ENCODE results near the gene B3GALT2. TPM values are rescaled to one million over a fixed set of nuclear protein-coding genes. Genes with fewer than 3 reads are reported as not detected.
"Not testable (repeated sequence)": the region's sequence is repeated elsewhere in the genome, so short reads cannot be mapped to it uniquely, and the experiment has no call there.

The B3GALT2 gene, protein sequence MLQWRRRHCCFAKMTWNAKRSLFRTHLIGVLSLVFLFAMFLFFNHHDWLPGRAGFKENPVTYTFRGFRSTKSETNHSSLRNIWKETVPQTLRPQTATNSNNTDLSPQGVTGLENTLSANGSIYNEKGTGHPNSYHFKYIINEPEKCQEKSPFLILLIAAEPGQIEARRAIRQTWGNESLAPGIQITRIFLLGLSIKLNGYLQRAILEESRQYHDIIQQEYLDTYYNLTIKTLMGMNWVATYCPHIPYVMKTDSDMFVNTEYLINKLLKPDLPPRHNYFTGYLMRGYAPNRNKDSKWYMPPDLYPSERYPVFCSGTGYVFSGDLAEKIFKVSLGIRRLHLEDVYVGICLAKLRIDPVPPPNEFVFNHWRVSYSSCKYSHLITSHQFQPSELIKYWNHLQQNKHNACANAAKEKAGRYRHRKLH
- total RNA-seq = not detected

- peaks cover 0 to 7% of the 10 kb centered on the region in 2 donors for H3K36me3 Mint-ChIP-seq
- peaks cover 0 to 4% of the 10 kb centered on the region in 2 donors for H3K9me3 Mint-ChIP-seq
- ATAC-seq (peak in 1 of 2 donors; percentile 36), DNase-seq (ENCODE audit: low spot score in 2 of 2) (no peak)
- peak within 1 kb of the TSS in 1 of 2 donors; percentile 6 for H3K27ac Mint-ChIP-seq
Observed at GRCh38 chr1:193185901-193186731, at the start of gene B3GALT2. Gene B3GALT2, minus strand, starts transcription at chr1:193186613. Its CDS starts 5,051 bp downstream, at chr1:193181562.

DNA sequence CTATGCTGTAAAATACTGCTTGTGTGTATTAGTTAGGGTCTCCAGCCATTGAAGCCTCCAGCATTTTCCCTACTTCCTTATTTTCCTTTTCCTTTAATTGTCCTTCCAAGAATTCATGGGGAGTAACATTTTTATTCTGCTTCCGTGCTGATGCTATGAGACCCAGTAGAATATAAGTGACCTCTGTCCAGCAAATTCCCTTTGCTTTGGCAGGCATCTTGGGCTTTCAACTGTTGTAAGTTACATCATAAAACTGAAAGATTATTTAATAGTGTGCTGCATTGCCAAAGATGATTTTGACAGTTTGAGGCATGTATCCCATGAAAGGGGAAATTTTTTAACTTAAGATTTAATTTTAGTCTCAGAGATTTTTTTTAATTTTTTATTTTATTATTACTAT lies 48.1 kb upstream of the B3GALT2 start:
- no peak overlapping the region for H3K27ac Mint-ChIP-seq

DNA sequence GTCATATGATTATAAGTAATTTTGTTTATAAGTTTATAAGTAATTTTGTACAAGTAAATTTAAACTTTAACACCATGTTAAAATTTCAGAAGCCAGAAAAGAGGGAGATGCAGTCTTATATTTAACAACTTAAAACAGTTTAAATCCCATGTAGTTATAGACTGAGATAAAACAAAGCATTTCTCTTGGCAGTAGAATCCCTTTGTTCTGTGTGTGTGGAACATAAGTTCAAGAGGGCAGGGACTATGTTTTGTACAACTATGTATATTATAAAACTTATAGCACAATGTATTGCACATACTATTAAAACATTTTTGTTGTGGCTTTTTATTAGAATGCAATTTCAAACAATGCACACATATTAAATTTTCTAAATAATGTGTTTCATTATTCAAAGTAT lies 44.7 kb upstream of the B3GALT2 start:
- not testable (repeated sequence) for DNase-seq (ENCODE audit: low spot score in 2 of 2); H3K9me3 Mint-ChIP-seq; H3K27ac Mint-ChIP-seq; ATAC-seq
- H3K36me3 Mint-ChIP-seq = peaks cover 0 to 11% of the 10 kb centered on the region in 2 donors

More for the DNA sequence above, 48.1 kb upstream of the B3GALT2 start:
- peaks cover 6 to 13% of the 10 kb centered on the region in 2 donors for H3K36me3 Mint-ChIP-seq
- DNase-seq (ENCODE audit: low spot score in 2 of 2) (no peak), ATAC-seq (no peak)
- no peaks in the 10 kb centered on the region for H3K9me3 Mint-ChIP-seq

- DNase-seq (ENCODE audit: low spot score in 2 of 2) = no peak
- H3K36me3 Mint-ChIP-seq = peaks cover 0 to 24% of the 10 kb centered on the region in 2 donors
- ATAC-seq = no peak
- no peak overlapping the region for H3K27ac Mint-ChIP-seq
- H3K9me3 Mint-ChIP-seq = no peaks in the 10 kb centered on the region
Observed at GRCh38 chr1:193229136-193229535, 42.7 kb upstream of the B3GALT2 start.

- H3K27ac Mint-ChIP-seq = no peak overlapping the region
- DNase-seq (ENCODE audit: low spot score in 2 of 2) (no peak), ATAC-seq (no peak)
- H3K36me3 Mint-ChIP-seq = peaks cover 10 to 38% of the 10 kb centered on the region in 2 donors
- peaks cover 0 to 4% of the 10 kb centered on the region in 2 donors for H3K9me3 Mint-ChIP-seq
Observed at GRCh38 chr1:193222056-193222615, 35.7 kb upstream of the B3GALT2 start.

DNA sequence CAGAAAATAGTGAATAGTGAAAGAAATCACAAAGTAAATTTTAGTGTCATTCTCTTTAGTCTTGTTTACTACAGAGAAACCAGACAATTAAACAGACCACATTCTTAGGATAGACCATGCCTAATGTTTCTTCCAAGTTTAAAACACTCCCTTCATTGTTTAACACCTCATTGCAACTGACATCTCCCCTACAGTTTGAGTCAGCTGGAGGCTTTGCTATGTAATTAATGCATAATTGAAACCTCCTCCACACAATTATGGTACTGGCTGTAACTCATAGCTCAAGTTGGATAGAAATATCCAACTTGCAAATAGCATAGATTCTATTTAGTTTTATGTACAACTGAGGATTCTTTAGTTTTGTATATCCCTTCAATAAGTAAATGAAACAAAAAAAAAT lies 35.2 kb upstream of the B3GALT2 start:
- ATAC-seq (no peak), DNase-seq (ENCODE audit: low spot score in 2 of 2) (no peak)
- peaks cover 0 to 4% of the 10 kb centered on the region in 2 donors for H3K9me3 Mint-ChIP-seq
- H3K36me3 Mint-ChIP-seq = peaks cover 10 to 33% of the 10 kb centered on the region in 2 donors
- peak overlapping the region in 1 of 2 donors; percentile 62 for H3K27ac Mint-ChIP-seq

- ATAC-seq (no peak), DNase-seq (ENCODE audit: low spot score in 2 of 2) (no peak)
- Mint-ChIP-seq H3K36me3 (peaks cover 20 to 28% of the 10 kb centered on the region in 2 donors), H3K9me3 (peaks cover 0 to 4% of the 10 kb centered on the region in 2 donors), H3K27ac (no peak overlapping the region)
Observed at GRCh38 chr1:193219391-193219790, 33.0 kb upstream of the B3GALT2 start.

DNA sequence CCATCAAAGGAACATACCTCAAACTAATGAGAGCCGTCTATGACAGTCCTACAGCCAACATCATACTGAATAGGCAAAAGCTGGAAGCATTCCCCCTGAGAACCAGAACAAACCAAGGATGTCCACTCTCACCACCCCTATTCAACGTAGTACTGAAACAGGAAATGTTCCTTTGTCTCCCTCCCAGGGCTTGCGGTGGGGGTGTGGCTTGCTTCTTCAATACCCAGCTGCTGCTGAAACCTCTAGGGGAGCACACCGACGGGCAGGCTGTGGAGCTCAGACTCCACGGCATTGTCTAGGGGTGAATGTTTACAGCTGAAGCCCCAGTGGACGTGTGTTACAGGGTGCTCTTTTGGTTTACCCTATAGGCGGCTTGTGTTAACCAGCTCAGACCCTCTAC lies 30.5 kb upstream of the B3GALT2 start:
- no peak for ATAC-seq
- no peak for DNase-seq (ENCODE audit: low spot score in 2 of 2)
- Mint-ChIP-seq H3K36me3 (peaks cover 26 to 45% of the 10 kb centered on the region in 2 donors), H3K27ac (no peak overlapping the region), H3K9me3 (peaks cover 0 to 4% of the 10 kb centered on the region in 2 donors)

GRCh38 chr1:193213998-193214397 lies 27.6 kb upstream of the B3GALT2 start:
- DNase-seq (ENCODE audit: low spot score in 2 of 2) (no peak), ATAC-seq (no peak)
- no peaks in the 10 kb centered on the region for H3K9me3 Mint-ChIP-seq
- H3K27ac Mint-ChIP-seq = peak overlapping the region in 1 of 2 donors; percentile 36
- H3K36me3 Mint-ChIP-seq = peaks cover 33 to 53% of the 10 kb centered on the region in 2 donors

DNA sequence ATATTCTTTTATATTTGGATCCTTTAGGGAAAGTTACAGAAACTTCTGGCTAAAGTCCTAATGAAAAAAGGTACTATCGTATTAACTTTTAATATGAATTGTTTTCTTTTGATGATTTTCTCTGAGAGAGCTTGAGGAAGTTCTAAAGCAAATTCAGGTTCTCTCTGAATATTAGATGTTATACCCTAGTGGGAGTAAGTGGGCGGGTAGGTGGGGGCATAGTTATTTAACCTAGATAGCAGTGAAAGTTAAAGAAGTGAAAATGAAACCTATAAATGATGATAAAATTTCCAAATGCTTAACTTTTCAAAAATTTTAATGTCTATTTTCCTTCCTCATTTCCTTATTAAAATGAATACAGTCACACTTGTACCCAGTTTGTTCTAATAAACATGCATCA lies 26.2 kb upstream of the B3GALT2 start:
- Mint-ChIP-seq H3K9me3 (no peaks in the 10 kb centered on the region), H3K27ac (no peak overlapping the region), H3K36me3 (peaks cover 29 to 54% of the 10 kb centered on the region in 2 donors)
- DNase-seq (ENCODE audit: low spot score in 2 of 2) (no peak), ATAC-seq (no peak)

GRCh38 chr1:193211539-193211938 lies 25.1 kb upstream of the B3GALT2 start:
- ATAC-seq = peak; percentile 41 to 72
- peaks cover 40 to 61% of the 10 kb centered on the region in 2 donors for H3K36me3 Mint-ChIP-seq
- H3K27ac Mint-ChIP-seq = no peak overlapping the region
- peaks cover 0 to 4% of the 10 kb centered on the region in 2 donors for H3K9me3 Mint-ChIP-seq
- DNase-seq (ENCODE audit: low spot score in 2 of 2) = no peak

DNA sequence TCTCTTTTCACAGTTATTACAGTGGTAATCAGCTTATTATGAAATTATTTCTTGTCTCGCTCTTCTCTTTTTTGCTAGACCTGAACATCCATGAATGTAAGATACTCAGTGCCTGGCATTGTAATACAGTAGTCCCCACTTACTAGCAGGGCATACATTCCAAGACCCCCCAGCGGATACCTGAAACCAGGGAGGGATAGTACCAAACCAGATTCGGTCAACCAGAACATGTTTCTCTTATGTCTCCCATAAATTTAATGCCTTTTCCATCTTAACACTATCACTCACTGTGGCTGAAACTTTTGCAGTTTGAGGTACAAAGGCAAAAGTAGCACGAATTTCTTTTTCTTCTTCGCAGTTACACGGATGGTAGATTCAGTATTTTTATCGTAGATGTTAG lies 24.6 kb upstream of the B3GALT2 start:
- no peak for DNase-seq (ENCODE audit: low spot score in 2 of 2)
- H3K36me3 Mint-ChIP-seq = peaks cover 40 to 61% of the 10 kb centered on the region in 2 donors
- ATAC-seq = no peak
- H3K9me3 Mint-ChIP-seq = peaks cover 0 to 4% of the 10 kb centered on the region in 2 donors
- no peak overlapping the region for H3K27ac Mint-ChIP-seq

DNA sequence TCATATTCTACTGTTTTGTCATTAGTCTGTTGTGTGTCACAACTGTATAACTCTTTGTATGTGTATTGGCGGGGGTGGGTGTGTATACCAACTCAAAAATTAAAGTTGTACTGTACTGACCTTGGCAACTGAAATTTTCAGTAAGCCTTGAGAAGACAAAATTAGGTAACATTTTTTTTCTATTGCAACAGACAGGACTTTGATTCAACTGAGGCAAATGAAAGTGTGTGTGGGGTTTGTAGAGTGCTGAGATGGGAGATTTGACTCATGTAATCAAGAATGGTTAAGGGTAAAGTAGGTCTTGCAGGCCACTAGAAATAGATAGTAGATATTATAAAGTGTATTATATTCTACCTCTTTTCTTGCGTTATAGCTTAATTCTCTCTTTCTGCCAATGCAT lies 14.6 kb upstream of the B3GALT2 start:
- DNase-seq (ENCODE audit: low spot score in 2 of 2) = no peak
- Mint-ChIP-seq H3K9me3 (no peaks in the 10 kb centered on the region), H3K36me3 (peaks cover 19 to 30% of the 10 kb centered on the region in 2 donors), H3K27ac (peak overlapping the region in 1 of 2 donors; percentile 38)
- ATAC-seq = no peak

DNA sequence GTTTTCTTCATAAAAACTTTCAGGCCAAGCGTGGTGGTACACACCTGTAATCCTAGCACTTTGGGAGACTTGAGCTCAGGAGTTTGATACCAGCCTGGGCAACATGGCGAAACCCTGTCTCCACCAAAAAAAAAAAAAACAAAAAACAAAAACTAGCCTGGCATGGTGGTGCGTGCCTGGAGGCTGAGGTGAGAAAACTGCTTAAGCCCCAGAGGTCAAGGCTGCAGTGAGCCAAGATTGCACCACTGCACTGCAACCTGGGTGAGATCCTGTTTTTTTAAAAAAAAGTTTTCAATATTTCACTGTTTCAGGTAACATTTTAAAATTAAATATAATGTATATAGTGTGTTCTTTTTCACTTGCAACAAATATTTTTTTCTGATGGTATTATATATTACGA lies 13.5 kb upstream of the B3GALT2 start:
- Mint-ChIP-seq H3K36me3 (peaks cover 13 to 27% of the 10 kb centered on the region in 2 donors), H3K27ac (no peak overlapping the region), H3K9me3 (no peaks in the 10 kb centered on the region)
- DNase-seq (ENCODE audit: low spot score in 2 of 2) (no peak), ATAC-seq (no peak)

GRCh38 chr1:193192586-193192985 lies 6.2 kb upstream of the B3GALT2 start:
- H3K27ac Mint-ChIP-seq = no peak overlapping the region
- H3K9me3 Mint-ChIP-seq = peaks cover 0 to 4% of the 10 kb centered on the region in 2 donors
- peaks cover 0 to 29% of the 10 kb centered on the region in 2 donors for H3K36me3 Mint-ChIP-seq
- DNase-seq (ENCODE audit: low spot score in 2 of 2) (no peak), ATAC-seq (no peak)

DNA sequence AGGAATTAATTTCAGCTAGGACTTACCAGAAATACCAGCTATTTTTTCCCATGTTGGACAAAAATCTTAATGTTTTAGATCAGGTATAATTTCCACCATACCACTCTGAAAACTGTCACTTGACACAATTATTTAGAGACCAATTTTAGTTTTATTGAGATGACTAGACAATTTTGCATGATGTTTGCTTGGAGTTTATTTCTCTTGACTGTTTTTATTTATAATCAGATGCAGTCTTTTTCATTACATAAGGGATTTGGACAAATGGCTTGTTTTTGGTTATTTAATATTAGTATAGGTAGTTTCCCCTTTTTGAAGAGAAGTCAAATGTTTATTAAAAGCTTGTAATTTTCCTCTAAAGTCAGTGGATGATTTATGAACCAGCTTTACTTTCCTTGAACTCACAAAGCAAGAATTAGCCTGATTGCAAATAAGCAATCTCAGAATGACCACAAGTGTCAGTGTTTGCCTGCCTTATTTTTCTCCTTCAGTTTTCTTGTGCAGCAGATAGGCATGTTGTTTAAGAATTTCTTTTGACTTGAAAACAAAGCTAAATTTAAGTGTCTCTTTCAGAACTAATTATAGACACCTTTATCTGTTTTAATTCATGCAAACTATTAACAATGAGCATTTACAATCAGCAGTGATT lies 3.8 kb upstream of the B3GALT2 start:
- H3K9me3 Mint-ChIP-seq = peaks cover 0 to 4% of the 10 kb centered on the region in 2 donors
- DNase-seq (ENCODE audit: low spot score in 2 of 2) (no peak), ATAC-seq (no peak)
- peaks cover 0 to 24% of the 10 kb centered on the region in 2 donors for H3K36me3 Mint-ChIP-seq
- no peak overlapping the region for H3K27ac Mint-ChIP-seq
